Erythroblast (primary cell): Measurements from ENCODE around the gene NAMPT.

Source experiments
- GATA1 ChIP-seq: IDR thresholded peaks from 2 replicates; pipeline ENCODE4 v1.6.1; 2011; ENCODE audit warnings: low read depth, mild to moderate bottlenecking, control low read depth, low read length, moderate library complexity
- POLR2A ChIP-seq: IDR thresholded peaks from 2 replicates; pipeline ENCODE4 v1.6.1; 2011; ENCODE audit warnings: mild to moderate bottlenecking, low read length

- TF ChIP-seq POLR2A (no peak), GATA1 (no peak)
Observed at GRCh38 chr7:106309362-106309761, 24.6 kb upstream of the NAMPT start.
